Camera-type eye (tissue), 1 donor: ENCODE measurements around the gene NDUFA13. TPM values are rescaled to one million over a fixed set of nuclear protein-coding genes. Genes with fewer than 3 reads are reported as not detected.

Source experiments
- total RNA-seq: library from RNA; depleted of rRNA; stranded (reverse); fragments of >200 nt; gene quantifications from one replicate; pipeline ENCODE4 v1.2.3, GENCODE V29; 2014

NDUFA13 gene
- total RNA-seq, result 44.9 TPM

GRCh38 chr19:19515642-19516519 lies at the start of gene NDUFA13:
Gene NDUFA13, plus strand, starts transcription at chr19:19516225. Its CDS starts 14 bp downstream, at chr19:19516239.

GRCh38 chr19:19514881-19515641 lies 964 bp upstream of the NDUFA13 start, which contains the start of gene TSSK6:
Gene TSSK6, minus strand, starts transcription at chr19:19515548. Its CDS starts 121 bp downstream, at chr19:19515427.

GRCh38 chr19:19528721-19529490 lies 12.9 kb downstream of the NDUFA13 start, which contains the start of gene YJEFN3:
Gene YJEFN3, plus strand, starts transcription at chr19:19528911. Its CDS starts 22 bp downstream, at chr19:19528933.

GRCh38 chr19:19538061-19538784 lies 22.2 kb downstream of the NDUFA13 start, which contains the start of gene CILP2:
Gene CILP2, plus strand, starts transcription at chr19:19538265. Its CDS starts 85 bp downstream, at chr19:19538350.

Other genes starting within 250 kb of the NDUFA13 start
- gene TM6SF2, start 242.9 kb upstream of the NDUFA13 start, total RNA-seq, result 0.99 TPM
- gene SUGP1, start 195.7 kb upstream of the NDUFA13 start, total RNA-seq, result 36.1 TPM
- gene MAU2, start 195.4 kb upstream of the NDUFA13 start, total RNA-seq, result 88.7 TPM
- 43.4 TPM for gene GATAD2A, start 110.5 kb upstream of the NDUFA13 start, total RNA-seq
- gene TSSK6, start 677 bp upstream of the NDUFA13 start, total RNA-seq, result 2.4 TPM
- 3.2 TPM for gene YJEFN3, start 12.7 kb downstream of the NDUFA13 start, total RNA-seq
- gene CILP2, start 22.0 kb downstream of the NDUFA13 start, total RNA-seq, result 3.7 TPM
- gene PBX4, start 102.5 kb downstream of the NDUFA13 start, total RNA-seq, result 8.6 TPM
- gene LPAR2, start 112.0 kb downstream of the NDUFA13 start, total RNA-seq, result 15.4 TPM
- gene GMIP, start 127.4 kb downstream of the NDUFA13 start, total RNA-seq, result 9.2 TPM
- 80.7 TPM for gene ATP13A1, start 147.5 kb downstream of the NDUFA13 start, total RNA-seq
- 9.3 TPM for gene ZNF101, start 152.6 kb downstream of the NDUFA13 start, total RNA-seq
- 30.3 TPM for gene ZNF14, start 216.9 kb downstream of the NDUFA13 start, total RNA-seq